HuH-7.5 (cell line): ENCODE data around the gene PLCD1.
"Not testable (repeated sequence)": the region's sequence is repeated elsewhere in the genome, so short reads cannot be mapped to it uniquely, and the experiment has no call there.

Source experiments
- DNase-seq: peaks from one replicate; pipeline ENCODE4 v3.0.0; 2011; ENCODE audit warnings: low spot score

PLCD1 gene

GRCh38 chr3:38036906-38037305 is 7.5 kb upstream of the PLCD1 start:
- DNase-seq, result no peak

- DNase-seq, result no peak
Measured at GRCh38 chr3:38036286-38036685, 6.8 kb upstream of the PLCD1 start.

- not testable (repeated sequence) for DNase-seq
Measured at GRCh38 chr3:38034335-38034734, 4.9 kb upstream of the PLCD1 start.

- not testable (repeated sequence) for DNase-seq
Measured at GRCh38 chr3:38033586-38033985, 4.1 kb upstream of the PLCD1 start.

GRCh38 chr3:38032328-38032865 is 3.0 kb upstream of the PLCD1 start:
- no peak for DNase-seq

GRCh38 chr3:38031022-38031994 is 1.9 kb upstream of the PLCD1 start:
- DNase-seq, result no peak

GRCh38 chr3:38030126-38031021 is 932 bp upstream of the PLCD1 start:
- DNase-seq, result no peak

- no peak for DNase-seq
Measured at GRCh38 chr3:38028621-38029361, 651 bp downstream of the PLCD1 start.

- DNase-seq, result no peak
Measured at GRCh38 chr3:38027466-38028465, 1.7 kb downstream of the PLCD1 start.

- DNase-seq, result no peak
Measured at GRCh38 chr3:38026856-38027255, 2.6 kb downstream of the PLCD1 start.

GRCh38 chr3:38022896-38023709 is 6.3 kb downstream of the PLCD1 start:
- no peak for DNase-seq

GRCh38 chr3:38022301-38022700 is 7.1 kb downstream of the PLCD1 start:
- DNase-seq, result no peak

- no peak for DNase-seq
Measured at GRCh38 chr3:38021196-38021595, 8.2 kb downstream of the PLCD1 start.

- DNase-seq, result no peak
Measured at GRCh38 chr3:38020342-38020726, 9.1 kb downstream of the PLCD1 start.

- DNase-seq, result no peak
Measured at GRCh38 chr3:38019658-38020341, 9.6 kb downstream of the PLCD1 start.

- no peak for DNase-seq
Measured at GRCh38 chr3:38018296-38019266, 10.9 kb downstream of the PLCD1 start.

GRCh38 chr3:38017445-38018295 is 11.8 kb downstream of the PLCD1 start:
- DNase-seq, result no peak
